GM19438 (cell line): ENCODE data around the gene DZIP3.
"Not testable (repeated sequence)": the region's sequence is repeated elsewhere in the genome, so short reads cannot be mapped to it uniquely, and the experiment has no call there.

Experiments
- ATAC-seq: cut with Tn5 transposase; IDR thresholded peaks from one replicate; pipeline ENCODE4 v1.9.1; 2021; ENCODE audit warnings: low read depth; ENCODE audit not compliant: unreplicated experiment

DZIP3 gene

DNA sequence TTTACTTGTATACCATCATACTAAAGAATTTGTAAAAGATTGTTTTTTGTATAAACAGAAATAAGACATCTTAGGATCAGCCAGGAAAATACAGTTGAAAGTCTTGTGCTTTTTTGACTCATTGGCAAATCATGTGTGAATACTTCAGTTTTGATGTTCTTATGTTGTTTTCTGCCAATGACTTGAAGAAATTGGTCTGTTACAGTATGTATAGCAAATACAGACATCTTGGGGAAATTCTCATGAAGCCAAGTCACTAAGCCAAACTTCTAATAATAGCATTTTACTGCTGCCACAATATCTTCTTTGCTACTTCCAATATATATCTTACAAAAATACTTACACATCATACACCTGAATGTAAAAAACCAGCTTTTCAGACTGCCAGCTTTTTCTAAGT, 83.2 kb downstream of the DZIP3 start:
- ATAC-seq: no peak

DNA sequence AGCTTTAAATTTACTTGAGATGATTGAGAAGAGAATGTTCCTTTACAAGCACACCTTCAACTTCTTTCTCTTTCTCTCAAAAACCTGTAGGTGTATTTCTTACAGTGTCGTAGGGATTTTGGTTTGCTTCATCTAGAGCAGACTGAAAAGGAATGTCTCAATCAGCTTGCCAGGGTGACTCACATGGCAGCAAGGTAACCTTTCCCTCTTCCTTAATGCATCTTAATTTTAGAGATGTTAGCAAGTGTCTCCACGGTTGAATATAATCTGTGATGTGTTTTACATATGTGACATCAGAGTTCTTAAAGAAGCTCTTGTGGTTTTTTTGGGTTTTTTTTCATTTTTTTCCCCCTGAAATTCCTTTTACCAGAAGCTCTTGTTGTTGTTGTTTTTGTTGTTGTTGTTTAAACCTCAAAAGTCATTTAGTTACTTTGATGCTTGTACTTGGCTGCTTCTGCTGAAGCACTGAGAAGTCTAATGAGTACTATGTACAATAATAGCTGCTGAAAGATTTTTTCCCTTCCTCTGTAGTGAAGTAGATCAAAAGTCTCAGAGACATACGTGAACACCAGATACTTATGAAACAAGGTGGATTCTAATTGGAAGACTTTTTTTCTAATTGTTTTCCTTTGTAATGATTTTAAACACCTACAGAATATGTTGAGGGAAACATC, 84.6 kb downstream of the DZIP3 start:
- no peak for ATAC-seq

DNA sequence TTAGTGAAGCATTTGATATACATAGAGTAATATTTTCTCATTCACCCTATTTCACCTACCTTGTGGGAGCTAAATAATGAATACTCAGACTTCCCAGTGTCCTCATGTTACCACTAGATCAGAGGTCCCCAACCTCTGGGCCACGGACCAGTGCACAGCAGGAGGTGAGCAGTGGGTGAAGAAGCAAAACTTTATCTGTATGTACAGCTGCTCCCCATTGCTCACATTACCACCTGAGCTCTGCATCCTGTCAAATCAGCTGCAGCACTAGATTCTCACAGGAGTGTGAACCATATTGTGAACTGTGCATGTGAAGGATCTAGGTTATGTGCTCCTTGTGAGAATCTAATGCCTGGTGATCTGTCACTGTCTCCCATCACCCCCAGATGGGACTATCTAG, 88.3 kb downstream of the DZIP3 start:
- ATAC-seq: no peak

DNA sequence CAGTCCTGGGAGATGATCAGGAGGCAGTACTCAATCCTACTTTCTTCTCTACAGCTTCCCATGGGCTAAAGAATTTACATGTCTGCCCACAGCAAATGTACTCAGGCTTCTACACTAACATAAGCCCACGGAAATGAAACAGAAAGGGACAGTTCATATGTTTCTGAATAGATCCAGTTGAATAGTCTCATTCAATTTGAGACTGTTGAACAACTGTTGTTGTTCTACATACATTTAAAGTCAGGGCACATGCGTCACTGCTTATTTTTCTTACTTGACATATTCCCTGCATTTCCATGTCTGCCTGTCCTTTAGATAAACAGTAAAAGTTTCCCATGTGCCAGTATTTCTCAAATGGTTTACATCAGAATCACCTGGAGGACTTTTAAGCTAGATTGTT, 102.8 kb downstream of the DZIP3 start:
- ATAC-seq: not testable (repeated sequence)

DNA sequence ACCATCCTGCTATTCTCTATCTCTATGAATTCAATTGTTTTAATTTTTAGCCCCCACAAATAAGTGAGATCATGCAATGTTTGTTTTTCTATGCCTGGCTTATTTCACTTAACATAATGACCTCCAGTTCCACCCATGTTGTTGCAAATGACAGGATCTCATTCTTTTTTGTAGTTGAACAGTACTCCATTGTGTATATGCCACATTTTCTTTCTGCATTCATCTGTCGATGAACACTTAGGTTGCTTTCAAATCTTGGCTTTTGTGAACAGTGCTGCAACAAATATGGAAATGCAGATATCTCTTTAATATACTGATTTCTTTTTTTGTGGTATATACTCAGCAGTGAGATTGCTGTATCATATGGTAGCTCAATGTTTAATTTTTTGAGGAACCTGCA, 108.9 kb downstream of the DZIP3 start:
- ATAC-seq: no peak

DNA sequence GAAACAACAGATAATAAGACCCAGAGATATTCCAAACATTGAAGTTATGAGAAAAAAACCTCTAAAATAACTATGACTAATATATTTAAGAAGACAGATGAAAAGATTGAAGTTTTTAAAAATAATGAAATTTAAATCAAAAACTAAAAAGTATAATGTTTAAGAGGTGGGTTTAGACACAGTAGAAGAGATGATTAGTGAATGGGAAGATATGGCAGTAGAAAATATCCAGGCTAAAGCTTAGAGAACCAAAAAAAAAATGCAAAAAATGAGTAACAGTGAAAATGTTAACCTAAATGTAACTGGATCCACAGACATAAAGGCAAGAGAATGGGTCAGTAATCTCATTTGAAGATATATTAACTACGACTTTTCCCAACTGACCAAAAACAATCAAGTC, 115.5 kb downstream of the DZIP3 start:
- no peak for ATAC-seq

DNA sequence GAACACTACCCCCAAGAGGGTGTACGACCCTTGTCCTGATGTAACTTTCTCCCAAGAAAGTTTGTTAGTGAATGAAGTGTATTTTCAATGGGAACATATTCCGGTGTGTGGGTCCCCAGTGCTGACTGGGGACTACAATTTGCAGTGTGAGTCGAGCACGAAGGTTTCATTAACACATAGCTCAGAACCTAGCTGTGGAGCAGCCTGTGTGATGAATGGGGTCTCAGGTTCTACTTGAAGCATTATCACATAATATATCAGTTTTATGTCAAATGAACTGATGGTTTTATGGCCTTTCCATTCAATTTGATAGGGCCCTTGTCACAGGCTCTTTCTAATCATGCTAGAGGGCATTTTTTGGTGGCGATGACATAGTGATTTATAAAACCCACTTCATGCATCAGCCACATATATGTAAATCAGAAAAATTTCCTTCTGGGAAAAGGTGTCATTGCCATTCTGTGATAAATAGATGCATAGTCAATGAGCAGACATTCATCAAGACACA, 123.5 kb downstream of the DZIP3 start:
- ATAC-seq: no peak

DNA sequence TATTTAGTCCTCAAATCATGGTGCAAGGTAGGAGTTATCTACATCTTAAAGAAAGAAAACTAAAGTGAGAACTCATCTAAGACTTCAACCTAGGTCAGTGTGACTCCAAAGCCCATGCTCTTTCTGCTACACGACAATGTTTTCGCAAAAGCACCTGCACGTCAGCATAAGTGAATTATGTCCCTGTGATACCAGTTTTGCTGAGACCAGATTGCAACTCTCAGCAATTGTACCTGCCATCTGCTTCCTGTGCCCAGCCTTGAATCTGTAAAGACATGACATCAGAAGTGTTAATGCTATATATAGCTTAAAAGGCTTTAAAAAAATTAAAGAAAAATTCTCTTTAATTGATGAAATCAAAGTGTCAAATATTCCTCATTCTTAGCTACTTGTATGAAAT, 124.3 kb downstream of the DZIP3 start:
- no peak for ATAC-seq

DNA sequence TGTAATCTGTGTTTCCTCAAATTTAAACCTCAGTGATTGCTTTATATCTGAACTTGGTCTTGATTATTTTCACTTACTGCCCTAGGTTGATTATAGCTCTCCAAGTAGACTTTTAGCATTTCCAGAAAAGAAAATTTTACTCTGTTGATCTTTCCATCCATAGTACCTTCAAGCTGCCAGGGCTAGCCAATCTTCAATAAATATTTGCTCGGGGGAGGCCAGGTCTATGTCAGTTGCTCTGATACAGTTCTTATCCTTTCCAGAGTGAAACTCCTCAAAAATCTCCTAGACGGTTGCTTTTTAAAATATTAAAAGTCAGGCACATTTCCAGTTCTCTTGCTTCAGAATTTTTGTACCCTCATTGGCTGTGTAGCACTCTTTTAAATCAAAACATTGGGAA, 128.9 kb downstream of the DZIP3 start:
- no peak for ATAC-seq

DNA sequence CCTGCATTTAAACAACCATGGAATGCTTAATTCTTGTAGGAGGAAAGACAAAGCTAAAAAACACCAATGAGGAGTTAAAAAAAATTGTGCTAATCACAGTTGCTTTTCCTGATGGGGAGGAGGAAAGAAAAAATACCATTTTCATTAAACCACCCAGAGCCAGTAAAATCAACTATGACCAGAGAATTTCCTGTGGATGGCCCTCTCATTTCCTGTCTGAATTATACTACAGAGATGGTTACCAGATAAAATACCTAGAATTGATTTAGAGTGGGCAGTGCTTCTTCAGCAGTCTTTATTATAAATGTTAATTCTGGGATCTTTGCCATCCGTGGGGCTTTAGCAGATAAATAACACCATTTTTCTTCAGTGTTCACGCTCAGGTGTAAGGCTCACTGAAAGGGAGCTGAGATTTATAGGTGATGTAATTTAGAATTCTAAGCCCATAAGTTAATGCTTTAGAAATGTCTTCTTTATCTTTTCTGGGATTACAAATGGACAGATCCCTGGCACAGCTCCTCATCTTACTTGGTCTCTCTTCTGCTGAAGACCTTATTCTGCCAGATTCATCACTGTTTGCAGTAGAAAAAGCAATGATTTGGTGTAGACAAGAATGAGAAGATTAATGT, 129.8 kb downstream of the DZIP3 start:
- no peak for ATAC-seq

DNA sequence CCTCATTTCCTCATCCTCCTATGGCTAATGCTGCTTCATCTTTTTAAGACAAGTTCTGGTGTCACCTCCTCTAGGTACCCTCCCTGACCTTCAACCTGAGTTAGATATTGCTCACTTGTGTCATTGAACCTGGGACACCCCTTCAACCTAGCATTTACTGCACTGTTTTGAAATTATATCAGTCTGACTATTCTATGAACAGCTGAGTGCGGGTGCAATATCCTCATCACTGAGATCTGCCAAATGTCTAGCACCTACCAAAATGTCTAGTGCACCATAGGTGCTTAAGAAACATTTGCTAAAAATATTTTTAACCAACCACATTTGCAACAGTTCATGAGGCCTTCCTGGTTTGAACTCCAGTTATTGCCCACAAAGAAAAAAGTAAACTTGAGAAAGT, 133.2 kb downstream of the DZIP3 start:
- no peak for ATAC-seq

DNA sequence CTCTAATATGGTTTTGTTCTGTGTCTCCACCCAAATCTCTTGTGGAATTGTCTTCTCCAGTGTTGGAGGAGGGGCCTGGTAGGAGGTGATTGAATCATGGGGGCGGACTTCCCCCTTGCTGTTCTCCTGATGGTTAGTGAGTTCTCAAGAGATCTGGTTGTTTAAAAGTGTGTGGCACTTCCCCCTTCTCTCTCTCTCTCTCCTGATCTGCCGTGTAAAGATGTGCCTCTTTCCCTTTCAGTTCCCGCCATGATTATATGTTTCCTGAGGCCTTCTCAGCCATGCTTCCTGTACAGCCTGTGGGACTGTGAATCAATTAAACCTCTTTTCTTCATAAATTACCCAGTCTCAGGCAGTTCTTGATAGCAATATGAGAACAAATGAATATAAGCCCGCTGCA, 134.6 kb downstream of the DZIP3 start:
- no peak for ATAC-seq

DNA sequence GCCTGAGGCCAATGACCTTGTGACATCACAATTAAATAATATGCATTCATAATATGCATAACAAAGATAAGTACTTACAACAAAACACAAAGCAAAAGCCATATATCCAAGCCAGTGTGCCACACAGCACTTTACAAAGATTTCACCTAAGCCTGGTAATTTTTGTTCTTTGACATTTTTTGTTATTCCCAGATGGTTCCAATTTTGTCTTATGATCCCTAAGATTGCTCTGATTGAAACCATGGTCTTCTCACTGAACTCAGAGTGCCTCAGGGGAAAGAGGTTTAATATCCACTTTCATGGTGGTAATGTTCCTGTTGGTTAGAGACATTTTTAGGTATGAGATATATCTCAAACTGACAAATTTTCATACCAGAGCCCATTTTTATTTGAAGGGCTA, 138.6 kb downstream of the DZIP3 start:
- ATAC-seq: no peak

DNA sequence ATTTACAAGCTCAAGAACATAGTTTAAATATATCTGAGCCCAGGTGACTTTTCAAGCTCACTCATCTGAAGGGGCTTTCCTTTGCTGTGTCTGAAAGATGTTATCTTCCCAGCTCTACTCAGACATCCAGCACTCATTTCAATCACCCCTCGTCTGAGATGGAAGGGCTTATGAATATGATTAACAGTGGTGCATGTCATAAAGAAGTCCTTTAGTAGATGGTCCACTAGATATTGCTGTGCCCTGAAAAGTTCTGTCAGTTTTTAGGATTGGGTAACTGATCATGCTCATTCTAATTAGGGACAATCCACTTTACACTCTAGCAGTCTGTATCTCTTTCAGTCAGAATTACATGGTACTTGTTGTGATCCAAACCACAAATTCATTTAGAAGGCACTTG, 139.4 kb downstream of the DZIP3 start:
- ATAC-seq: no peak

DNA sequence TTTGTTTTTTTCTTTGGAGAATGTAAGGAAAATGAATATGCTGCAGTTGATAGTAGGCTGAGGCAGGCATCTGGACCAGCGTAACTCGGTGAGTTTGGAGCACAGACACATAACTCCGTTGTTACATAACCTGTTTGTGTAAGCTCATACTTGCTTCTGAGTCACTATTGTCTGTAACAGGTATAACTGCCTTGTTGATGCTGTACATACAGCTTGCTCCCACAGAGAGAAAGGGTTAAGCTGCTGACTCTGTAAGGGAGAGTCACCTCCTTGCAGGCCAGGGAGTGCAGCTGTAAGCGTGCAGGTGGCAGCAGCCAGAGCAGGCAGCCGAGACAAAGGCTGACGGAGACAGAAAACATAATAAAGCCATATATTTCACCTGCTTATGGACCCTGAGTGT, 147.3 kb downstream of the DZIP3 start:
- ATAC-seq: no peak

DNA sequence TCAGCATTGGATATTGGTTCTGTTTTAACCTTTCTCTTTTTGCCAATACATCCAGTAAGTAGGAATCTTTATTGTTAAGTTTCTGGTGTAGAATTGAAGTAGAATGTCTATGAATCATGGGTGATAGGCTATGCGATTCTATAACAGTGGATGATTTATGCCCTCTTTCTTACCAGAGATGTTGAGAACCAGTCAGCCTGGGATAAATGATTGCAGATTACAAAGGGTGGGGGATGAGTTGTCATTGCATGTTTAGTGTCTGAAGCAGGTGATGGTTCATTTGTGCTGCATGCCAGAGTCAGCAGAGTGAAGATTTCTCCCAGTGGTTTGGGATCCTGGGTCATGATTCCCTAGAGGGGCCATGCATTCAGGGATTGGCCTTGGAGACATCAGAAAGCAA, 153.4 kb downstream of the DZIP3 start:
- ATAC-seq: no peak
